ENCODE data around the gene CTAGE9. TPM values are rescaled to one million over a fixed set of nuclear protein-coding genes. Genes with fewer than 3 reads are reported as not detected.

Gene CTAGE9
- total RNA-seq, result not detected in 2 replicates

GRCh38 chr6:131710917-131711316, at the start of gene CTAGE9:
TSS of gene CTAGE9 (minus strand) at chr6:131711017. CDS start at chr6:131711017, 0 bp downstream.

Other genes with a start within 250 kb of the CTAGE9 start
- not detected in 2 replicates for gene ARG1, start 137.8 kb downstream of the CTAGE9 start, total RNA-seq
- 11.4 and 17.6 TPM in 2 replicates for gene MED23, start 82.8 kb downstream of the CTAGE9 start, total RNA-seq
- not detected in 2 replicates for gene ENPP3, start 73.7 kb downstream of the CTAGE9 start, total RNA-seq
- gene OR2A4, start 9.6 kb downstream of the CTAGE9 start, total RNA-seq, result 0.49 TPM in 1 of 2 replicates, not detected in the other
- 0.08 and 0.30 TPM in 2 replicates for gene ENPP1, start 97.0 kb upstream of the CTAGE9 start, total RNA-seq
- 12.7 and 13.5 TPM in 2 replicates for gene CCN2, start 240.4 kb upstream of the CTAGE9 start, total RNA-seq

All from hair follicular keratinocyte (primary cell).